Brain microvascular endothelial cell (primary cell): Measurements from ENCODE around the gene AKAP13.
"Not testable (repeated sequence)": the region's sequence is repeated elsewhere in the genome, so short reads cannot be mapped to it uniquely, and the experiment has no call there.

ENCODE experiments used
- DNase-seq: peaks from one replicate; pipeline ENCODE4 v3.0.0-alpha.2; 2020
- H3K27ac ChIP-seq: fragments of 250-450 bp; sonication (Bioruptor Pico); 2 replicates; pipeline ENCODE4 v1.5.1; 2020; ENCODE audit warnings: mild to moderate bottlenecking, moderate library complexity
- H3K27me3 ChIP-seq: fragments of 250-450 bp; sonication (Bioruptor Pico); replicated peaks from 2 replicates; pipeline ENCODE4 v1.5.1; 2020; ENCODE audit warnings: mild to moderate bottlenecking
- H3K36me3 ChIP-seq: fragments of 250-450 bp; sonication (Bioruptor Pico); replicated peaks from 2 replicates; pipeline ENCODE4 v1.5.1; 2020; ENCODE audit warnings: mild to moderate bottlenecking
- H3K4me3 ChIP-seq: 2 replicates; pipeline ENCODE4 v1.5.1; 2011; ENCODE audit warnings: low read depth, mild to moderate bottlenecking, control low read depth, low read length, moderate library complexity
- CTCF ChIP-seq: IDR thresholded peaks from 2 replicates; pipeline ENCODE4 v1.5.1; 2011; ENCODE audit warnings: low read depth, mild to moderate bottlenecking, moderate library complexity, low read length, control low read depth, inconsistent platforms; ENCODE audit errors: missing control alignments
- in situ Hi-C: cut with HindIII; loops from 2 replicates; pipeline ENCODE4 v1.10.0; 2017; ENCODE audit warnings: low sequenced_read_pairs, low pct_ligation_motif_present

The AKAP13 gene

GRCh38 chr15:85534031-85534430 is 153.6 kb downstream of the AKAP13 start:
- Histone ChIP-seq H3K27ac (no peak overlapping the region), H3K36me3 (peaks cover 6% of the 10 kb centered on the region), H3K27me3 (no peaks in the 10 kb centered on the region), H3K4me3 (no peak overlapping the region)
- no peak for TF ChIP-seq CTCF
- no peak for DNase-seq
- in situ Hi-C loops = no loop called here

GRCh38 chr15:85535533-85536330 is 155.3 kb downstream of the AKAP13 start:
- in situ Hi-C loops, H3K27me3 ChIP-seq, H3K4me3 ChIP-seq, H3K27ac ChIP-seq, H3K36me3 ChIP-seq, DNase-seq: not testable (repeated sequence)

- Histone ChIP-seq H3K4me3 (no peak overlapping the region), H3K27ac (no peak overlapping the region), H3K36me3 (peaks cover 6% of the 10 kb centered on the region), H3K27me3 (no peaks in the 10 kb centered on the region)
- in situ Hi-C loops = no loop called here
- no peak for TF ChIP-seq CTCF
- DNase-seq = no peak
Measured at GRCh38 chr15:85536341-85536740, 155.9 kb downstream of the AKAP13 start.

GRCh38 chr15:85539491-85539890 is 159.1 kb downstream of the AKAP13 start:
- Histone ChIP-seq H3K36me3 (peaks cover 3% of the 10 kb centered on the region), H3K27ac (no peak overlapping the region), H3K27me3 (no peaks in the 10 kb centered on the region), H3K4me3 (no peak overlapping the region)
- TF ChIP-seq CTCF = no peak
- in situ Hi-C loops = no loop called here
- DNase-seq = no peak

- in situ Hi-C loops = no loop called here
- H3K36me3 ChIP-seq = peaks cover 8% of the 10 kb centered on the region
- H3K27ac ChIP-seq = no peak overlapping the region
- no peak for TF ChIP-seq CTCF
- no peaks in the 10 kb centered on the region for H3K27me3 ChIP-seq
- no peak for DNase-seq
- H3K4me3 ChIP-seq = no peak overlapping the region
Measured at GRCh38 chr15:85540085-85540797, 159.8 kb downstream of the AKAP13 start.

- Histone ChIP-seq H3K36me3 (peaks cover 9% of the 10 kb centered on the region), H3K4me3 (no peak overlapping the region), H3K27me3 (no peaks in the 10 kb centered on the region), H3K27ac (no peak overlapping the region)
- no peak for DNase-seq
- in situ Hi-C loops = no loop called here
- TF ChIP-seq CTCF = no peak
Measured at GRCh38 chr15:85541744-85542143, 161.3 kb downstream of the AKAP13 start.
